Astrocyte (in vitro differentiated cells and primary cell): ENCODE data around the gene RAD52.

ENCODE experiments used
- EZH2 ChIP-seq: IDR thresholded peaks from 2 replicates; pipeline ENCODE4 v1.6.1; 2012; ENCODE audit warnings: mild to moderate bottlenecking, low read length, inconsistent platforms; ENCODE audit not compliant: insufficient read depth
- TF ChIP-seq, protein P1 (sequence below): IDR thresholded peaks from 2 replicates; pipeline ENCODE4 v1.5.1; 2011; ENCODE audit warnings: low read depth, mild to moderate bottlenecking, inconsistent platforms, low read length, moderate library complexity; ENCODE audit not compliant: insufficient read depth

DNA sequence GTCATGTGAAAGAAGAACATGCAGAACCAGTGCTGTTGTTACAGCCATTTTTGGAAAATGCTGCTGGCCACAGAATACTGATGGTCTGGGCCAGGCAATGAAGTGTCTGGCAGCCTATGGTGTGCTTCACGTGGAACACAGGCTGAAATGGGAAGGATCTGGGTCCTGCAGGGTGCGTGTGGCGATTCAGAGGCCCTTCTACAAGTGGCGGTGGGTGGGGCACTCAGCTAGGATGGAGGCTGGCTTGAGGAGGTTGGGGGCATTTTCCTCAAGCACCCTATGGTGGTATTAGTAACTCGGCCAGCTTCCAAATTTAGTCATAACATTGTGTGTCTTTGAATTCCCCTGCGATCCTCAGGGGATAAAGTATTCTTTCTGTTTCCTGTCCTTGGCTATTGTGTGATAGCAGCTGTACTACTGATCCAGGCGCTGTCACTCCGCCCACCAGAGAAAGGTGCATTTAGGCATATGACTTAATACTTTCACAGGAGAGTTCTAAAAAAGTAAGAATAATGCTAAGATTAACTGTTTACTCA, 9.2 kb upstream of the RAD52 start:
- TF ChIP-seq, protein P1, sequence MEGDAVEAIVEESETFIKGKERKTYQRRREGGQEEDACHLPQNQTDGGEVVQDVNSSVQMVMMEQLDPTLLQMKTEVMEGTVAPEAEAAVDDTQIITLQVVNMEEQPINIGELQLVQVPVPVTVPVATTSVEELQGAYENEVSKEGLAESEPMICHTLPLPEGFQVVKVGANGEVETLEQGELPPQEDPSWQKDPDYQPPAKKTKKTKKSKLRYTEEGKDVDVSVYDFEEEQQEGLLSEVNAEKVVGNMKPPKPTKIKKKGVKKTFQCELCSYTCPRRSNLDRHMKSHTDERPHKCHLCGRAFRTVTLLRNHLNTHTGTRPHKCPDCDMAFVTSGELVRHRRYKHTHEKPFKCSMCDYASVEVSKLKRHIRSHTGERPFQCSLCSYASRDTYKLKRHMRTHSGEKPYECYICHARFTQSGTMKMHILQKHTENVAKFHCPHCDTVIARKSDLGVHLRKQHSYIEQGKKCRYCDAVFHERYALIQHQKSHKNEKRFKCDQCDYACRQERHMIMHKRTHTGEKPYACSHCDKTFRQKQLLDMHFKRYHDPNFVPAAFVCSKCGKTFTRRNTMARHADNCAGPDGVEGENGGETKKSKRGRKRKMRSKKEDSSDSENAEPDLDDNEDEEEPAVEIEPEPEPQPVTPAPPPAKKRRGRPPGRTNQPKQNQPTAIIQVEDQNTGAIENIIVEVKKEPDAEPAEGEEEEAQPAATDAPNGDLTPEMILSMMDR: no peak
- no peak for TF ChIP-seq EZH2
